ENCODE data around the gene MED13L. TPM values are rescaled to one million over a fixed set of nuclear protein-coding genes. Genes with fewer than 3 reads are reported as not detected.

MED13L gene
- total and polyA plus RNA-seq, 2 of the 4 experiments (the other 2 are of a cell fraction), result 17.9 to 49.1 TPM

GRCh38 chr12:116187151-116187511, 90.4 kb downstream of the MED13L start:
- Histone ChIP-seq H4K20me1 (ENCODE audit: insufficient read depth, low read length) (peaks cover 86% of the 10 kb centered on the region), H2AK5ac (ENCODE audit: low read depth, low read length) (no peak overlapping the region), H3K4me1 (ENCODE audit: control insufficient read depth, insufficient read depth, low read length) (peaks cover 6% of the 10 kb centered on the region), H4K5ac (ENCODE audit: low read depth, low read length) (no peak overlapping the region), H2BK20ac (ENCODE audit: low read depth, low read length) (no peak overlapping the region), H3K9me1 (ENCODE audit: insufficient read depth, low read length) (peaks cover 7% of the 10 kb centered on the region), H3K4me3 (ENCODE audit: insufficient read depth, low read depth, low read length) (no peak overlapping the region), H3K27me3 (ENCODE audit: control insufficient read depth, insufficient read depth, low read length) (no peaks in the 10 kb centered on the region), H2AFZ (replicated peaks; ENCODE audit: low read length, poor library complexity) (no peak overlapping the region), H3K36me3 (ENCODE audit: control insufficient read depth, insufficient read depth, low read length) (no peaks in the 10 kb centered on the region), H3K4me2 (ENCODE audit: low read depth, low read length) (peak overlapping the region; percentile 43; the same call in 1 of the 2 replicates), H2BK5ac (ENCODE audit: low read depth, low read length, poor library complexity, severe bottlenecking) (no peak overlapping the region), H3K18ac (ENCODE audit: low read depth, low read length) (no peak overlapping the region), H3K14ac (replicated peaks; ENCODE audit: low read depth, low read length) (no peak overlapping the region), H3K9me3 (ENCODE audit: control insufficient read depth, insufficient read depth, low read length) (no peaks in the 10 kb centered on the region), H4K91ac (ENCODE audit: insufficient read depth, low read depth, low read length) (no peak overlapping the region), H3K27ac (ENCODE audit: insufficient read depth, low read length) (no peak overlapping the region), H2BK120ac (ENCODE audit: low read depth, low read length) (no peak overlapping the region), H3K4ac (ENCODE audit: low read depth, low read length) (no peak overlapping the region), H2BK15ac (ENCODE audit: low read depth, low read length) (no peak overlapping the region), H3K9ac (ENCODE audit: low read depth, low read length) (no peak overlapping the region), H4K8ac (ENCODE audit: low read depth in 2 of 2, low read length in 2 of 2) (no peak overlapping the region), H3K56ac (ENCODE audit: extremely low read depth, insufficient read depth, low read length) (no peak overlapping the region), H3K23ac (ENCODE audit: low read depth, low read length) (peak overlapping the region; percentile 0; the same call in 1 of the 2 replicates), H2AK9ac (replicated peaks; ENCODE audit: low read depth, low read length, poor library complexity) (no peak overlapping the region), H3K79me1 (ENCODE audit: low read depth in 1 of 2, low read length in 2 of 2) (peaks cover 20 to 77% of the 10 kb centered on the region in 2 experiments)
- WGBS, 2 experiments (ENCODE audit: extremely low coverage in 2 of 2, insufficient read length in 1 of 2), result no CpG with 5 or more reads among the region's 1 CpG
- in situ Hi-C loops (cut with MboI; ENCODE audit: low sequenced_read_pairs), result no loop called here
- DNase-seq (no peak), ATAC-seq (ENCODE audit: low read depth) (no peak)
- TF ChIP-seq RAD21 (IDR thresholded peaks at IDR 0.05; ENCODE audit: low read length), result no peak
- TF ChIP-seq MXI1 (IDR thresholded peaks at IDR 0.05; ENCODE audit: borderline replicate concordance, low read depth, low read length), result no peak
- no peak for TF ChIP-seq NFE2L2 (IDR thresholded peaks at IDR 0.05; ENCODE audit: low read depth, low read length)
- no peak for TF ChIP-seq POLR2A (IDR thresholded peaks at IDR 0.05; ENCODE audit: low read depth, low read length)
- no peak for TF ChIP-seq FOS (IDR thresholded peaks at IDR 0.05; ENCODE audit: low read depth, low read length)
- no peak for TF ChIP-seq CHD1 (IDR thresholded peaks at IDR 0.05; ENCODE audit: low read depth, low read length)
- TF ChIP-seq MAFK (IDR thresholded peaks at IDR 0.05; ENCODE audit: low read depth, low read length), result no peak
- TF ChIP-seq RFX5 (IDR thresholded peaks at IDR 0.05; ENCODE audit: low read depth, low read length), result no peak
- TF ChIP-seq BHLHE40 (IDR thresholded peaks at IDR 0.05; ENCODE audit: low read depth, low read length), result no peak
- TF ChIP-seq SMC3 (IDR thresholded peaks at IDR 0.05; ENCODE audit: low read depth, low read length), result no peak
- no peak for TF ChIP-seq CEBPB (IDR thresholded peaks at IDR 0.05; ENCODE audit: low read depth, low read length)
- TF ChIP-seq, protein P1, sequence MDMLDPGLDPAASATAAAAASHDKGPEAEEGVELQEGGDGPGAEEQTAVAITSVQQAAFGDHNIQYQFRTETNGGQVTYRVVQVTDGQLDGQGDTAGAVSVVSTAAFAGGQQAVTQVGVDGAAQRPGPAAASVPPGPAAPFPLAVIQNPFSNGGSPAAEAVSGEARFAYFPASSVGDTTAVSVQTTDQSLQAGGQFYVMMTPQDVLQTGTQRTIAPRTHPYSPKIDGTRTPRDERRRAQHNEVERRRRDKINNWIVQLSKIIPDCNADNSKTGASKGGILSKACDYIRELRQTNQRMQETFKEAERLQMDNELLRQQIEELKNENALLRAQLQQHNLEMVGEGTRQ (IDR thresholded peaks at IDR 0.05; ENCODE audit: low read depth, low read length), result no peak
- no peak for TF ChIP-seq ELK1 (IDR thresholded peaks at IDR 0.05; ENCODE audit: borderline replicate concordance, low read depth, low read length)
- no peak for TF ChIP-seq CTCF (conservative IDR thresholded peaks at IDR 0.05; ENCODE audit: low read depth, low read length)
- TF ChIP-seq RCOR1 (IDR thresholded peaks at IDR 0.05; ENCODE audit: insufficient replicate concordance, low read length), result no peak
- no peak for TF ChIP-seq MAZ (IDR thresholded peaks at IDR 0.05; ENCODE audit: borderline replicate concordance, low read depth, low read length)
- POLR2A ChIA-PET (ENCODE audit: unreplicated experiment), result no interaction called here
- no TSS peak for BruUV-seq (replicated peaks)
- intact Hi-C loops (cut with micrococcal nuclease), result loop anchor here (5.0 kb wide), 2 partner anchors 35 to 75 kb away; no protein-coding TSS in a partner anchor
- CTCF ChIA-PET, result interaction anchor here (0.6 kb wide), 1 partner anchor 1484 kb away, joined by 3 read pairs; no protein-coding TSS in a partner anchor
- dilution Hi-C loops (cut with HindIII; ENCODE audit: low sequenced_read_pairs, unreplicated experiment), result no loop called here
